Measurements from ENCODE around the gene ZMYND19.
A peak's percentile ranks its signal among the peaks of the same experiment; 100 is the strongest.

Gene ZMYND19

DNA sequence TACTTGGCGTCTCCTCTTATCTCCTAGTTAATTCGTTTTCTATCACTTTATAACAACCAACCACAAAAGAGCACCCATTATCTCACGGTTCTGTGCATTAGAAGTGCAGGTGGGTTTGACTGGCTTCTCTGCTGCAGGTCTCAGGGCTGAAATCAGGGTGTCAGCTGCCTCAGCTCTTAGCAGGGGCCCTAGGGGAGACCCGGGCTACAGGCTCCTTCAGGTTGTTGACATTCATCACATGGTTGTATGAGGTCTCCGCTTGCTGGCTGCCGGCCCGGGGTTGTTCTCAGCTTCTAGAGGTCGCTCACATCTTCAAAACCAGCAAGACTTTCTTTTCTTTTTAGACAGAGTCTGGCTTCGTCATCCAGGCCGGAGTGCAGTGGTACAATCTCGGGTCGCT, 2.9 kb upstream of the ZMYND19 start:
- Mint-ChIP-seq H3K4me3 (peak overlapping the region; percentile 32), H3K27me3 (no peaks in the 10 kb centered on the region), H3K36me3 (ENCODE audit: insufficient read depth) (peaks cover 14% of the 10 kb centered on the region), H3K27ac (ENCODE audit: low read depth) (no peak overlapping the region), H3K9me3 (no peaks in the 10 kb centered on the region), H3K4me1 (peaks cover 8% of the 10 kb centered on the region)
- DNase-seq (ENCODE audit: low spot score in 2 of 2) (no peak), ATAC-seq (replicated peaks; ENCODE audit: extremely low read depth, poor library complexity, severe bottlenecking) (no peak)

DNA sequence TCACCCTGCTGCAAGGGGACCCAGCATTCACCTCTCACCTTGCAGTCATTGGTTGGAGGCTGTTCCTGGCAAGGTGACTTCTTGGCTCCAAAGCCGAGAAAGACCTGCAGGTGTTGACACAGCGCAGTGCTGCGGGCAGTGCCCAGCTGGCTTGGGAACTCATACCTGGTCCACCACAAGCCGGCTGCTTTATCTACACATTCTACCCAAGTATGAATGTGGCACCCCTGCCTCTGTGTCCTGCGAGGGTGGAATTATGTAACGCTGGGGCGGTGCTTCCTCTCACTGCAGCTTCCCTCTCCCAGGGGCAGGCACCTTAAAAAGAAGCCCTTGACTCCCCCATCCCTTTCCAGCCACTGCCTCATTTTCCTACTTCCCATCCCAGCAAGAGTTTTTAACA, 2.5 kb upstream of the ZMYND19 start:
- H3K27ac Mint-ChIP-seq (ENCODE audit: low read depth) = no peak overlapping the region

DNA sequence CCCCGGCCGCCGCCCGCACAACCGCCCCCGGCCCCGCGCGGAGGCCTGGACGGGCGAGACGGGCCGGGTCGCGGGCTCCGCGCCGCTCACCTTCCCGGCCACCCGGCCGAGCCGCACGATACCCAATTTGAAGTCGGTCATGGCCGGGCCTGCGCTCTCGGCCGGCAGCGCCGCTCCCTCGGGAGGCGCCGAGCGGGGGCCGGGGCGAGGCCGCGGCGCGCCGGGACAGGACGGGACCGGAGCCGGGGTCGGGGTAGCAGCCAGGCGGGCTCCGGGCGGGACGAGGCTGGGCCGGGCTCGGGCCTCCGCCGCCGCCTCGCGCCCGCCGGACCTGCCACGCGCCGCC, 216 bp downstream of the ZMYND19 start:
- Mint-ChIP-seq H3K36me3 (ENCODE audit: insufficient read depth) (peaks cover 19% of the 10 kb centered on the region), H3K4me1 (peaks cover 11% of the 10 kb centered on the region), H3K27me3 (no peaks in the 10 kb centered on the region), H3K9me3 (no peaks in the 10 kb centered on the region), H3K4me3 (peak overlapping the region; percentile 94), H3K27ac (ENCODE audit: low read depth) (no peak overlapping the region)
- DNase-seq (ENCODE audit: low spot score in 2 of 2) = no peak
- no peak for ATAC-seq (replicated peaks; ENCODE audit: extremely low read depth, poor library complexity, severe bottlenecking)

More for the DNA sequence above, 2.5 kb upstream of the ZMYND19 start:
- H3K36me3 Mint-ChIP-seq (ENCODE audit: insufficient read depth) = peaks cover 17% of the 10 kb centered on the region
- no peak for ATAC-seq (replicated peaks; ENCODE audit: extremely low read depth, poor library complexity, severe bottlenecking)
- DNase-seq (ENCODE audit: low spot score in 2 of 2) = no peak
- no peaks in the 10 kb centered on the region for H3K9me3 Mint-ChIP-seq
- no peaks in the 10 kb centered on the region for H3K27me3 Mint-ChIP-seq
- H3K4me1 Mint-ChIP-seq = peaks cover 11% of the 10 kb centered on the region
- H3K4me3 Mint-ChIP-seq = peak overlapping the region; percentile 32

DNA sequence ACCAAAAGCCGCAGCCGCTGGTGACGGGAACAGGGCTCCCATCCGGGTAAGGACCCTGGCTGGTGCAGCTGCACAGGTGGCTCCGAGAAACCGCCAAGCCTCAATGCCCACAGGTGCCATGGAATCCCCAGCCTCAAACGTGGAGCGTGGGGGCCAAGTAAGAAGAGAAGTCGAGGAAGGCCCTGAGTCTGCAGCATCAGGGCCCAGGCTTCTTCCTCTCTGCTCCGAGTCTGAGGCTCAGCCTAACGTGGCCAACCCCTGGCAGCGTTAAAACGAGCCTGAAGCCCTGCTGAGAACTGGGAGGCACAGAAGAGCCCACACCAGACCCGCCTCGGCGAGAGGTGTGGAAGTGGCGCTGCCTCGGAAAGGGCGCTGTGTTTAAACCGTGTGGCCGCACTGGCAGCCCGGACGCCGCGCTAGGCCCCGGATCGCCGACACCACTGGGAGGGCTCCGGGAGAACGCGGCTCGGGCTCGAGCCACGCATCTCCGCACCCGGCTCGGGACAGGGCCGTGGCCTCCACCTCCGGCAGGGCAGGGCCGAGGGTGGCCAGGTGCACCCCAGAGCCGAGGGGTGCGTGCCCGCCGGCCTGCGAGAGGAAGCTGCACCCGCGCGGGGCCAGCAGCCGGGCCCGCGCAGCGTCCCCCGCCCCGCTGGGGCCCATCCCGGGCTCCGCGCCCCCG, 730 bp downstream of the ZMYND19 start:
- Mint-ChIP-seq H3K27ac (ENCODE audit: low read depth) (peak overlapping the region; percentile 46), H3K4me3 (peak overlapping the region; percentile 79), H3K27me3 (no peaks in the 10 kb centered on the region), H3K4me1 (peaks cover 11% of the 10 kb centered on the region), H3K36me3 (ENCODE audit: insufficient read depth) (peaks cover 19% of the 10 kb centered on the region), H3K9me3 (no peaks in the 10 kb centered on the region)
- DNase-seq (ENCODE audit: low spot score in 2 of 2) (no peak), ATAC-seq (replicated peaks; ENCODE audit: extremely low read depth, poor library complexity, severe bottlenecking) (peak; percentile 9)

DNA sequence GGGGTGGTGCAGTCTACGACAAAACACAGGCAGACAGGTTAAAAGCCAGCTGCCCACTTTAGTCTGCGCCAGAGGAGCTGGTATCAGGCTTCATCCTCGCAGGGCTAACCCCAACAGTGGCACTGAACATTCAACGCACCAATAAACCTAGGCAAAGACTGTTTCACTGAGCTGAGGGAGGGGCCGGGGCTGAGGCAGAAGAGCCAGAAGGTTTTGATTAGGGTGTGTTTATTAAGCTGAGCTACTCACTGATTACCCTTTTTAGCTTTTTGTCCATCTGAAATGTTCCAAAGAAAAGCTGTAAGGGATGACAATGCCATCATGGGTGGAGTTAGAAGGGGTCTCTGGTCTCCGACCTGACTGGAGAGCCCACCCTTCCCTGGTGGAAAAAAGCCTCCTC, 1.4 kb downstream of the ZMYND19 start:
- ATAC-seq (replicated peaks; ENCODE audit: extremely low read depth, poor library complexity, severe bottlenecking) (no peak), DNase-seq (ENCODE audit: low spot score in 2 of 2) (no peak)
- Mint-ChIP-seq H3K4me3 (peak overlapping the region; percentile 79), H3K36me3 (ENCODE audit: insufficient read depth) (peaks cover 19% of the 10 kb centered on the region), H3K27ac (ENCODE audit: low read depth) (no peak overlapping the region), H3K4me1 (peaks cover 11% of the 10 kb centered on the region), H3K9me3 (no peaks in the 10 kb centered on the region), H3K27me3 (no peaks in the 10 kb centered on the region)

DNA sequence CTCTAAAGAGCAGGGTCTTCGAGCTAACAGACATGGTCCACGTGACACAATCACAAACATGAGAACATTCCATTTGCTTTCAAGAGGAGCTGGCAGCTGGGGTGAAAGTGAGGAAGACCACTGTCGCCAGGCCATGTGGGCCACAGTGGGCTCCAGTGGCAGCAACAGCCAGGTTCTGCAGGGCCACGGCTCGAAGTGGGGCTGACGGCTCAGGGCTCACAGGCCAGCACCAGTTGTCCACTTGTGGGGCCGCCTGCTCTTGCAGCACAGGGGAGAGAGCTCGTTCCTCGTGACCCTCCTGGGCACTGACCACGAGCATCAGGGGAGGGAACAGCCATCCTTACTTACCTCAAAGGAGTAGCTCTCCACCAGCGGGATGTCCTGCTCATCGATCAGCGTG, 2.0 kb downstream of the ZMYND19 start:
- DNase-seq (ENCODE audit: low spot score in 2 of 2) (no peak), ATAC-seq (replicated peaks; ENCODE audit: extremely low read depth, poor library complexity, severe bottlenecking) (no peak)
- peak overlapping the region; percentile 52 for H3K4me3 Mint-ChIP-seq
- peak overlapping the region; percentile 24 for H3K27ac Mint-ChIP-seq (ENCODE audit: low read depth)
- H3K4me1 Mint-ChIP-seq = peaks cover 11% of the 10 kb centered on the region
- H3K27me3 Mint-ChIP-seq = no peaks in the 10 kb centered on the region
- H3K36me3 Mint-ChIP-seq (ENCODE audit: insufficient read depth) = peaks cover 16% of the 10 kb centered on the region
- H3K9me3 Mint-ChIP-seq = no peaks in the 10 kb centered on the region

DNA sequence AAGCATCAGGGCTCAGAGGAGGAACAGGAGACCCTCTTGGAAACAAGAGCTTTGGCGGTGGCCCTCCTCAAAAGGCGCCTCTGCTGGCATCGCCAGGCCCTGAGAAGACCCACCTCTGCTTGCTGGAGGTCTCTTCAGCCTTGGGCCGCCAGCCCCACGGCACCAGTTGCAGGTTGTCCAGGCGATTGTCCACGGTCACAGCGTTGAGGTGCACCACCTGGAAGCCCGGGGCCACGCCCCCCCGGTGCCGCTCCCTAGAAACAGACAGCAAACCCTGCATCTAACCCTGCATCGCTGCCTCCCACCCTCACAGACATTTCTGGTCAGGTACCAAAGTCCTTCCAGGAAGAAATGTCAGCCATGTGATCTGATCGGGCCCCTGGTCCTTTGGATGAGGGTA, 3.5 kb downstream of the ZMYND19 start:
- no peak overlapping the region for H3K4me3 Mint-ChIP-seq
- no peaks in the 10 kb centered on the region for H3K9me3 Mint-ChIP-seq
- no peak overlapping the region for H3K27ac Mint-ChIP-seq (ENCODE audit: low read depth)
- H3K4me1 Mint-ChIP-seq = peaks cover 11% of the 10 kb centered on the region
- no peak for ATAC-seq (replicated peaks; ENCODE audit: extremely low read depth, poor library complexity, severe bottlenecking)
- no peaks in the 10 kb centered on the region for H3K27me3 Mint-ChIP-seq
- no peak for DNase-seq (ENCODE audit: low spot score in 2 of 2)
- peaks cover 20% of the 10 kb centered on the region for H3K36me3 Mint-ChIP-seq (ENCODE audit: insufficient read depth)

DNA sequence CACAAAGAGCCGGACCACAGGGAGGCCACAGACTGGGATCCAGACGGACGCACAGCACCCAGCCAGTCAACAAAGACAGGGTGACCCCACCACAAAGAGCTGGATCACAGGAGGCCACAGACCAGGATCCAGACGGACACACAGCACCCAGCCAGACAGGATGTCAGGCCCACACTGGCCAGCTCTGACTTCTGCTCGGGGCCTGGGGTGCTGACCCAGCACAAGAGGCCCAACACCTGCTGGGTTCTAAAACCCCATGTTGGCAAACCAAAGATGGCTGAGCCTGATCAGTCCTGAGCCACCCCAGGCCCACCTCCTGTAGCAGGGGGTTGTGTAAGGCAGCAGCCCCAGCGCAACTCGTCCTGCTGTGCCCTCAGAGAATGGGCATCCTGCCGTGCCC, 6.4 kb downstream of the ZMYND19 start:
- no peak overlapping the region for H3K4me3 Mint-ChIP-seq
- DNase-seq (ENCODE audit: low spot score in 2 of 2) (no peak), ATAC-seq (replicated peaks; ENCODE audit: extremely low read depth, poor library complexity, severe bottlenecking) (no peak)
- peaks cover 9% of the 10 kb centered on the region for H3K36me3 Mint-ChIP-seq (ENCODE audit: insufficient read depth)
- no peaks in the 10 kb centered on the region for H3K9me3 Mint-ChIP-seq
- no peaks in the 10 kb centered on the region for H3K27me3 Mint-ChIP-seq
- H3K27ac Mint-ChIP-seq (ENCODE audit: low read depth) = no peak overlapping the region
- H3K4me1 Mint-ChIP-seq = peaks cover 6% of the 10 kb centered on the region

DNA sequence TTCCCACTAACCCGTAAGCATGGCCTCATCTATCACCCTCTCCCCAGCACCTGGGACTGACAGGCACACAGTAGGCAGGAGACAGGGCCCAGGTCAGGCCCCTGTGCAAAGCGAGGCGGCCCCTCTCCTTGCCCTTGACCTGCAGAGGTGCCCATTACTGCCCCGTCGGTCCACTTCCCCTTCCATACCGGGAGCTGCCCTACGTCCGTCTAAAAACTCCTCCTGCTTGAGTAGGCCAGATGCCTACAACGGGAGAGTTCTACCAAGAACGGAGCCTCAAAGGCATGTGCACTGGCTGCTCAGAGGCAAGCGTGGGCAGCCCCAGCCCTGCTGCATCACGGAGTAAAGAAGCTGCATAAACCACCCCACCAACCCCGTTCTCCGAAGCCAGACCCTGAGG, 7.0 kb downstream of the ZMYND19 start:
- peaks cover 9% of the 10 kb centered on the region for H3K36me3 Mint-ChIP-seq (ENCODE audit: insufficient read depth)
- no peak overlapping the region for H3K27ac Mint-ChIP-seq (ENCODE audit: low read depth)
- H3K9me3 Mint-ChIP-seq = no peaks in the 10 kb centered on the region
- no peaks in the 10 kb centered on the region for H3K27me3 Mint-ChIP-seq
- H3K4me1 Mint-ChIP-seq = peaks cover 6% of the 10 kb centered on the region
- ATAC-seq (replicated peaks; ENCODE audit: extremely low read depth, poor library complexity, severe bottlenecking) = no peak
- DNase-seq (ENCODE audit: low spot score in 2 of 2) = no peak
- H3K4me3 Mint-ChIP-seq = no peak overlapping the region

DNA sequence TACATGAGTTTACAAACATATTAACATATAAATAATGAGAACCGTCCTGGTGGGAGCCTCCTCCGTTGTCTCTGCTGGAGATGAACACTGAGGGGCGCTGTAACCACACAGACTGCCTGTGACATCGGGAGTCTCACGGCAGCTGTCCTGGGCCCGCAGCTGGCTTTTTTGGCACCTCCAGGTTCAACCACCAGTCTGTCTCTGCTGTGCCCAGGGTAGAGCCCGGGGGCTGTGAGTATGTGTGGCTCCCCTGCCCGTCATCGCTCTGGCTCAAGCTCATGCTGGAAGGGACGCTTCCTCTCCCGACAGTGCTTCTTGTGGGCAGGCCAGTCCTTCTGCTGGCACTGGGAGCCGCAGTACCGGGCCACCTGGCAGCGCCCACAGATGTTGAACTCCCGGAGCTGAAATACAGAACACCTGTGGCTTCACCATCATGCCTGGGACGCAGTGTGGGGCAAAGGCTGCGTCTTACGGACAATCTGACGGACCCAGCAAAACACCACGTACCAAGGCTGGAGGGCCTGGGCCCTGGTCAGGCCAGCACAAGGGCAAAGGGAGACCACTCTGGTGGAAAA, 7.9 kb downstream of the ZMYND19 start:
- no peak overlapping the region for H3K27ac Mint-ChIP-seq (ENCODE audit: low read depth)
- DNase-seq (ENCODE audit: low spot score in 2 of 2) (no peak), ATAC-seq (replicated peaks; ENCODE audit: extremely low read depth, poor library complexity, severe bottlenecking) (no peak)
- no peak overlapping the region for H3K4me3 Mint-ChIP-seq
- H3K27me3 Mint-ChIP-seq = no peaks in the 10 kb centered on the region
- H3K9me3 Mint-ChIP-seq = no peaks in the 10 kb centered on the region
- no peaks in the 10 kb centered on the region for H3K4me1 Mint-ChIP-seq
- peaks cover 9% of the 10 kb centered on the region for H3K36me3 Mint-ChIP-seq (ENCODE audit: insufficient read depth)

DNA sequence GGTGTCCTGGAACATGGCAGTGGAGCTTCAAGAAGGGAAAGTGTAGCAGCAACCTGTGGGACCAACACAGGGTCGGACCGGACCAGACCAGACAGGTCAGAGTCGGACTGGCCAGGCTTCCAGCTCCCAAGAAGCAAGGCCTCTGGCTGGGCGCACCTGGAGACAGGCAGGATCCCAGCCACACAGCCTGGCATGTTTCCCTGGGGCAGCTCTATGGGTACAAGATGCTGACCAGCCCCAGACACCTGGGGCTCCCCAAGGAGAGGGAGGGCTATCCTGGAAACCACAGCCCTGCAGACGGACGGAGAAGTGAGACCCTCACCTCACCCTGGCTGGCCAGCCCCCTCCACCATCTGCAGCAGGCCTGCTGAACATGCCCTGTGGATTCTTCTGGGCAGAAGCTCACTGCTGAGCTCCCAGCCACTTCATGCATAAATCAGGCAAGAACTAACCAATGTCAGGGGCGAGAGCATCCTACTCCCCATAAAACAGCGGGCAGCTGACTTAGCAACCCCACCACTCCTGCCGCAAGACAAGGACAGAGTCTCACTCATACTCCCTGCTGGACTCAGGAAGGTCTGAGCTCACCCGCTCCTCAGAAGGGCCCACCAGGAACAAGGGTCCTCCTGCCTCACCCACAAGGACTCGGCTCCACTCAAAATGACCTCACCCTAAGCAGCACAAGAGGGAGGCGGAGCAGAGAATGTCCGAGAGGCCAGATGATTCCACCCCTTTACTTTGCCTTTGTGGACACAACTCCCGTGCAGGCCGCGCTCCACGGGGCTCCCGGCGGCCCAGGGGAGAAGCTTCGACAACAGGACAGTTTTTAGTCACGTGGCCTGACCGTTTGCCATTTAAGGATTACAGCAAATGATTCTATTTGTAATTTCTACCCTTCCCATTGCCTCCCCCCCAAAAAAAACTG, 8.7 kb downstream of the ZMYND19 start:
- no peak for ATAC-seq (replicated peaks; ENCODE audit: extremely low read depth, poor library complexity, severe bottlenecking)
- no peak for DNase-seq (ENCODE audit: low spot score in 2 of 2)
- H3K4me1 Mint-ChIP-seq = peaks cover under 1% of the 10 kb centered on the region
- no peak overlapping the region for H3K27ac Mint-ChIP-seq (ENCODE audit: low read depth)
- no peaks in the 10 kb centered on the region for H3K9me3 Mint-ChIP-seq
- peaks cover 9% of the 10 kb centered on the region for H3K36me3 Mint-ChIP-seq (ENCODE audit: insufficient read depth)
- no peaks in the 10 kb centered on the region for H3K27me3 Mint-ChIP-seq
- no peak overlapping the region for H3K4me3 Mint-ChIP-seq

DNA sequence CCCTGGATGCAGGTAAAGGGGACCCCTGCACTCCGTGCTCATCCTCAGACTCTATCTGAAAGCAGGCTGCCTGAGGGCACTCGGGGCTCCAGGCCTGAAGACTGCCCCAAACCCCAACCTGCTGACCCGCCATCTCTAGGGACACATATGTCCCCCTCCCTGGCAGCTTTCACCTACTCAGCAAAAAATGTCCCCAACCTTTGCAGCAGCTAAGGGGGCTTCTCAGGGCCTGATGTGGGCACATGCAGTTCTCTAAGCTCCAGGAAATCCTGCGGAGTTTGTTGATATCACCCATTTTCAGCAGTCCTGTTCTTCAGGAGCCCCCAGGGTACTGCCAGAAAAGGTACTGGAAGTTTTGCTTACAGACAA, 9.4 kb downstream of the ZMYND19 start:
- DNase-seq (ENCODE audit: low spot score in 2 of 2) (no peak), ATAC-seq (replicated peaks; ENCODE audit: extremely low read depth, poor library complexity, severe bottlenecking) (no peak)
- peaks cover 9% of the 10 kb centered on the region for H3K36me3 Mint-ChIP-seq (ENCODE audit: insufficient read depth)
- no peak overlapping the region for H3K4me3 Mint-ChIP-seq
- H3K9me3 Mint-ChIP-seq = no peaks in the 10 kb centered on the region
- H3K27me3 Mint-ChIP-seq = no peaks in the 10 kb centered on the region
- H3K27ac Mint-ChIP-seq (ENCODE audit: low read depth) = no peak overlapping the region
- H3K4me1 Mint-ChIP-seq = peaks cover 7% of the 10 kb centered on the region

All from central memory CD8-positive, alpha-beta T cell (primary cell).